GM20000 (cell line): Measurements from ENCODE around the gene ZNF12.

Source experiments
- DNase-seq: peaks from one replicate; pipeline ENCODE4 v3.0.0; 2012; ENCODE audit warnings: low spot score
- CTCF ChIP-seq: IDR thresholded peaks from 2 replicates; pipeline ENCODE4 v1.5.1; 2012; ENCODE audit warnings: mild to moderate bottlenecking, control low read depth; ENCODE audit errors: extremely low read depth, missing control alignments

Gene ZNF12

GRCh38 chr7:6647541-6647940 is 59.2 kb downstream of the ZNF12 start:
- no peak for DNase-seq
- TF ChIP-seq CTCF = no peak

GRCh38 chr7:6647080-6647479 is 59.7 kb downstream of the ZNF12 start:
- no peak for TF ChIP-seq CTCF
- DNase-seq = no peak

- TF ChIP-seq CTCF = no peak
- no peak for DNase-seq
These were observed 60.3 kb downstream of the ZNF12 start for GRCh38 chr7:6646465-6646864.

GRCh38 chr7:6644728-6645127 is 62.0 kb downstream of the ZNF12 start:
- no peak for TF ChIP-seq CTCF
- DNase-seq = no peak

- DNase-seq = no peak
- TF ChIP-seq CTCF = no peak
These were observed 62.7 kb downstream of the ZNF12 start for GRCh38 chr7:6643915-6644625.

GRCh38 chr7:6642861-6643640 is 63.7 kb downstream of the ZNF12 start:
- TF ChIP-seq CTCF = no peak
- no peak for DNase-seq

GRCh38 chr7:6642239-6642839 is 64.4 kb downstream of the ZNF12 start:
- no peak for DNase-seq
- TF ChIP-seq CTCF = no peak
